Esophagus mucosa (tissue), 1 donor: ENCODE results near the gene NEO1. TPM values are rescaled to one million over a fixed set of nuclear protein-coding genes. Genes with fewer than 3 reads are reported as not detected.
A peak's percentile ranks its signal among the peaks of the same experiment; 100 is the strongest.

Source experiments
- ATAC-seq: fragments of 200-7000 bp; cut with Tn5 transposase; one replicate; pipeline ENCODE4 v1.9.1; 2020
- total RNA-seq: library from RNA; stranded (reverse); gene quantifications from one replicate; pipeline ENCODE4 v1.2.4, GENCODE V29; 2023
- donor health status: DM: yes; HTN: yes; CAD: no.

Gene NEO1
- total RNA-seq, 1 donor from 2014 or later = 10.6 TPM

- ATAC-seq = no peak
These were observed 265.6 kb downstream of the NEO1 start for GRCh38 chr15:73317651-73318462.

DNA sequence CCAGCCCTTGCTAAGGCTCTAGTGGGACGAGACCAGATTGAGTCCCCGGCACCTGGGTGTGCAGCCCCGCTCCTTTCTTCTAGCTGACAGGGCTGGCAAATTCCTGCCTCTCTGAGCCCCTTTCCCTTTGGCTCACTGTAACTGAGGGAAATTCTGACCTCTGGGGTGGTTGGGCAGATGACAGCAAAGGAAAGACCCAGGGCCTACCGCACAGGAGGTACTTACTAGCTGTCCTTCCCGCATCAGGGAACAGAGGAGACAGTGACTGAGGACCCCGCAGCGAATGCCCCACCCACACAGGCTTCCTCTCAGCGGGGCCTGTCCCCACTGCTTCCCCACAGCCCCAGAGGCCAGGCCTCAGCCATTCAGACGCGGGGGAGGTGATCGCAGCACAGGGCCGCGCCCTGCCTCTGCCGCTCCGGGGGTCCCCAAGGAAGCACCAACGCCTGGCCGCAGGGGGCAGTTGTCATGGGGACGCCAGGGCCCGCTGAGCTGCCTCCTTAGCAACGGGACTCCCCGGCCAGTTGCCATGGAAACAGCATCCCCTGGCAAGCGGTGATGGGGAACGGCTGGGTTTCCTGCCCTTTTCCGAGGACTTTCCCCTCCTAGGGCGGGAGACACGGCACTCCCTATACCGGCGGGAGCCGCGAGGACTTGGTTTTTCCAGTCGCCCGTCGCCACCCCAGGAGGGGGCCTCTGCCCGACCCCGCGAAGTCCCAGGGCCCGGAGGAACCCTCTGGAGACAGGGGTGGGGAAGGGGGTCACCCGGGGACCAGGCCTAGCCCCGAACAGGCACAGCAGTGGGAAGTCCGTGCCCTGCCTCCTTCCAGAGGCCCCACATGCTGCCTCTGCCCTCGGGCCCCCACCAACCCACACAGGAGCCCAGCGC lies 266.4 kb downstream of the NEO1 start:
- ATAC-seq = no peak

- peak; percentile 10 for ATAC-seq
These were observed 267.4 kb downstream of the NEO1 start for GRCh38 chr15:73319460-73320245.

DNA sequence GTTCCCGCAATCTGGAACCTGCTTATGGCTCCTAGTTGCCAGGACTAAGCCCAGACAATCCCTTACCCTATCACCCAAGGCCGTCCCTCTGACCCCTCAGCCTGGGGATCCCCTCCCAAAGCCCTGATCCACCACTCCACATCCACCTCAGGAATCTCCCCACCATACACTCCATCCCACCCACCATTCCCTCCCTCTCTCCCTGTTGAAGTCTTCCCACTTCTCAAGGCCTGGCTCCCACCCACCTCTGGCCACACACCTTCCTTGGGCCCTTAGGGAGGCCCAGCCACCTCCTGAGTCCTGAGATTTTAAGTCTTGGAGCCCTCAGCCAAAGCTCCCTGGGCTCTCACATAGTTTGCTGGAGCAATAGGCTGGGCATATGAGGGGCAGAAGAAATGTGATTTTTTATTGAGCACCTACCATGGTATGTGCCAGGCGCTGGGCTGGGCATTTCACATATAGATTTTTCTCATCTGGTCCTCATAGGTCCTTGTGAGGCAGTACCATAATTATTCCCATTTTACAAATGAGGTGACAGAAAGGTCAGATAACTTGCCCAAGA lies 268.4 kb downstream of the NEO1 start:
- ATAC-seq = no peak

DNA sequence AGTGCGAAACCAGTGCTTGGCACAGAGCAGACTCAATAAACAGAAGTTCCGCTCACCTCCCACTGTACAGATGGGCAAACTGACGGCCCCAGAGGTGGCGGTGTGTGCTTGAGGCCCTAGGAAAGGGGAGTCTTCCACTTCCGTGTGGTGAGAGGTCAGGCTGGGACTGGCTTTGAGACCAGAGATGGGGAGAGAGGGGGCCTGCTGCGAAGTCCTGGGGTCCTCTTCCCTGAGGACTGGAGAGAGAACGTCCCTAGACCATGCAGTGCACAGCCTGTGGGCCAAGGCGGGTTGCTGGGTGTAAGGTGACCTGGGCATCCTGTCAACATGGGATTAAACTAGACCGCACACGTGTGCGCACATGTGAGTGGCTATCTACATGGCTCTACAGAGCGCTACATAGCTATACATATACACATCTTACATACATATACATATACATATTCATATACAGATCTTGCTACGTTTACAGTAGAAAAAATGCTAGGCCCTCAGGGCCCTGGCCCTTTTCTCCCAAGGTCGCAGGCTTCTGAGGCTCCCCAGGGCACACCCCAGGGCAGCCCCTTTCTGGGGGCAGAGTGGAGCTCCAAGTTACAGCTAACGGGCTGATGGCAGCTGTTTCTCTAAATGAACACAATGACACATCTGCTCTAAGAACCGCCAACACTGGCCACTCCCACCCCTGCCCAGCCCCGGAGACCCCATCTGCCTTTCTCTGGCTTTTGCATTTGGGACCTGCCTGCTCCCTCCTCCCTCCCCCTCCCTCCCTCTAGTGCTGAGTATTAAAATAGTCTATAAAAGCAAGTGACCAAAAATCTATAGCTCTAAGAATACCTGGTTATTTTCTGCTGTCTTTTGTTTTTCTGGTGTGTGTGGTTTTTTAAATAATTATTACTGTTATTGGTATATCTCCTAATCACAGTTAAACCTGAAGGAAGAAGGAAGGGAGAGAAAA lies 269.5 kb downstream of the NEO1 start:
- no peak for ATAC-seq

- ATAC-seq = no peak
These were observed 270.6 kb downstream of the NEO1 start for GRCh38 chr15:73322665-73323373.

GRCh38 chr15:73323374-73323955 lies 271.2 kb downstream of the NEO1 start:
- ATAC-seq = no peak

DNA sequence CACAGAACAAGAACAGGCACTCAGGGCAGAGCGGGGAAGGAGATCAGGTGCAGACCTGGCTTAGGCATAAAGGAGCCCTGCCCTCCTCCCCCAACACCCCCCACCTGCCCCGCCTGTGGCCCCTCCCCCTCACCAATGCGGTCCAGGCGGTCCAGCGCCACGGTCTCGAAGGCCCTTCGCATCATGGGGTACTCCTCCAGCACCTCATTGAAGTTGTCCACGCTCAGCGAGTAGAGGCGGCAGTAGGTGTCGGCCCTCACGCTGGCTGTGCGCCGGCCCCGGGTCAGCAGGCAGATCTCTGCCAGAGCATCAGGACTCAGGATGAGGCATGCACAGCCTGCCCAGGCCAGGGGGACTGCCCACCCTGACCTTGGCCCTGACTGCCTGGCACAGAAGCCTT lies 271.7 kb downstream of the NEO1 start:
- ATAC-seq = no peak

GRCh38 chr15:73324496-73325170 lies 272.4 kb downstream of the NEO1 start:
- no peak for ATAC-seq

- ATAC-seq = no peak
These were observed 273.1 kb downstream of the NEO1 start for GRCh38 chr15:73325191-73325861.

GRCh38 chr15:73326157-73326556 lies 273.9 kb downstream of the NEO1 start:
- no peak for ATAC-seq

GRCh38 chr15:73328149-73328820 lies 276.0 kb downstream of the NEO1 start:
- no peak for ATAC-seq

DNA sequence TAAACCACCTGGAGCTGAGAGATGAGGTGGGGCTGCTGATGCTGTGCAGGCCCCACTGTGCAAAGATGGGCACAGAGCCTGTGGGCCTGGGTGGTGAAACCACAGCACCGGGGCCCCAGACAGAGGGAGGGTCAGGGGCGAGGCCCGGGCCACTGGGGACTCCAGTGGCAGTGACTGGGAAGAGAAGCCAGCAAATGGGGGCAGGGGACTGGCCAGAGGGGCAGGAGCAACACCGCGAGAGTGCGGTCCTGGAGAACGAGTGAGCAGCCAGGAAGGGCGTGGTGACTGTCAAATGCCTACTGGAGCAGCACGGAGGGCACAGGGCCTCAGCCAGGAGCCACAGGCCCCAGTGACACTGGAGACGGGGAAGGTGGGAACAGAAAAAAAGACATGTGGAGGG lies 276.7 kb downstream of the NEO1 start:
- ATAC-seq = no peak

GRCh38 chr15:73329501-73330200 lies 277.4 kb downstream of the NEO1 start:
- no peak for ATAC-seq

GRCh38 chr15:73330206-73331051 lies 278.2 kb downstream of the NEO1 start:
- no peak for ATAC-seq

GRCh38 chr15:73331501-73331900 lies 279.2 kb downstream of the NEO1 start:
- no peak for ATAC-seq
